GM06990 (cell line): ENCODE measurements around the gene TNRC18.

ENCODE experiments used
- DNase-seq: peaks from one replicate; pipeline ENCODE4 v3.0.0-alpha.2; 2011; ENCODE audit not compliant: insufficient read length; ENCODE audit errors: extremely low read depth
- H3K27me3 ChIP-seq: replicated peaks from 2 replicates; pipeline ENCODE4 v1.6.0; 2011; ENCODE audit warnings: low read length; ENCODE audit not compliant: control insufficient read depth, insufficient read depth
- H3K36me3 ChIP-seq: 2 replicates; pipeline ENCODE4 v1.5.1; 2011; ENCODE audit warnings: low read length; ENCODE audit not compliant: control insufficient read depth, insufficient read depth
- H3K4me3 ChIP-seq: replicated peaks from 2 replicates; pipeline ENCODE4 v1.5.1; 2011; ENCODE audit warnings: low read depth, mild to moderate bottlenecking, control low read depth, low read length
- CTCF ChIP-seq: IDR thresholded peaks from 2 replicates; pipeline ENCODE4 v1.5.1; 2011; ENCODE audit warnings: low read length, control low read depth, mild to moderate bottlenecking, inconsistent platforms; ENCODE audit not compliant: insufficient read depth, poor library complexity, severe bottlenecking

Gene TNRC18

GRCh38 chr7:5439572-5440496, 16.2 kb upstream of the TNRC18 start:
- no peak for DNase-seq
- H3K4me3 ChIP-seq = no peak overlapping the region
- H3K27me3 ChIP-seq = 0 out of 2 replicates have a peak, but pooled peaks cover 1% of the 10 kb centered on the region
- TF ChIP-seq CTCF = no peak
- no peaks in the 10 kb centered on the region for H3K36me3 ChIP-seq

- H3K36me3 ChIP-seq = no peaks in the 10 kb centered on the region
- H3K27me3 ChIP-seq = 0 out of 2 replicates have a peak, but pooled peaks cover 1% of the 10 kb centered on the region
- no peak for DNase-seq
- no peak for TF ChIP-seq CTCF
- H3K4me3 ChIP-seq = no peak overlapping the region
These were observed 15.6 kb upstream of the TNRC18 start for GRCh38 chr7:5439209-5439571.

GRCh38 chr7:5437987-5438386, 14.4 kb upstream of the TNRC18 start:
- no peak for DNase-seq
- Histone ChIP-seq H3K36me3 (no peaks in the 10 kb centered on the region), H3K4me3 (no peak overlapping the region), H3K27me3 (0 out of 2 replicates have a peak, but pooled peaks cover 1% of the 10 kb centered on the region)
- TF ChIP-seq CTCF = no peak

GRCh38 chr7:5437348-5437892, 13.8 kb upstream of the TNRC18 start:
- H3K36me3 ChIP-seq = no peaks in the 10 kb centered on the region
- H3K4me3 ChIP-seq = no peak overlapping the region
- TF ChIP-seq CTCF = no peak
- 0 out of 2 replicates have a peak, but pooled peaks cover 1% of the 10 kb centered on the region for H3K27me3 ChIP-seq
- DNase-seq = no peak

- no peak for TF ChIP-seq CTCF
- no peak for DNase-seq
- Histone ChIP-seq H3K27me3 (0 out of 2 replicates have a peak, but pooled peaks cover 1% of the 10 kb centered on the region), H3K36me3 (no peaks in the 10 kb centered on the region), H3K4me3 (no peak overlapping the region)
These were observed 12.5 kb upstream of the TNRC18 start for GRCh38 chr7:5436003-5436678.
